Activated effector memory CD4-positive, alpha-beta T cell treated with Interleukin-2 at 50 U/mL for 16 hours (primary cell): ENCODE data around the gene CCDC188.

Experiments
- DNase-seq: peaks from one replicate; pipeline ENCODE4 v3.0.0-alpha.2; 2020

CCDC188 gene

GRCh38 chr22:20116376-20116950 is 34.4 kb downstream of the CCDC188 start:
- DNase-seq: no peak

DNA sequence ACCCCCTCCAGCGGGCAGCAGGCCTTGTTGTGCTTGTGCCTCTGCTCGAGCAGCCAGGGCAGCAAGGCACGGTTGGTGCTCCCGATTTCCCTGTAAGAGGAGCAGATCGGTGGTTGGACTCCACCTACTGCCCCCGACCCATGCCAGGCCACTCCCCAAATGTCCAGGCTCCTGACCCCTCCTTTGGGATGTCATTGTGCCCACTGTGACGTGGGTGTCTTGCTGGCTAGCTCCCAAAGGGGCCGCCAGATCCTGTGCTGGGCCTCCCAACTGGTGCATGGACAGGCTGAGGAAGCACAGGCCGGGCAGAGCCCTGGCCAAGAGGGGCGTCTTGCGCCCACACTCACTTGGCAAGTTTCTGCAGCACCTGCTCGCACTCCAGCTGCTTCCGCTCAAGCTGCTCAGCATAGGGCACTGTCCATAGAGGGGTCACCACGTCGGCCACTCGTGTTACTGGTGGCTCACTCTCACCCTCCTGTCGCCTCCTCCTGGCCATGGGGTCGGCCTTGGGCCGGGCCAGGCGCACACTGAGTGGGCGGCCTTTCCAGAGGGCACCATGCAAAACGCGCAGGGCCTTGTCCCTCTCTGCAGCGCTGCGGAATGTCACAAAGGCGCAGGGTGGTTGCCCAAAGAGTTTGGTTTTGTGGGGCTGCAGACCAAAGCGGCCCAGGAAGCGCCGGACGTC is 35.0 kb downstream of the CCDC188 start, which contains the start of gene RANBP1:
RANBP1 (plus strand) TSS at position 414 of the 685 bp plus-strand sequence; CDS start at position 495, 81 bp downstream.
- DNase-seq: no peak

DNA sequence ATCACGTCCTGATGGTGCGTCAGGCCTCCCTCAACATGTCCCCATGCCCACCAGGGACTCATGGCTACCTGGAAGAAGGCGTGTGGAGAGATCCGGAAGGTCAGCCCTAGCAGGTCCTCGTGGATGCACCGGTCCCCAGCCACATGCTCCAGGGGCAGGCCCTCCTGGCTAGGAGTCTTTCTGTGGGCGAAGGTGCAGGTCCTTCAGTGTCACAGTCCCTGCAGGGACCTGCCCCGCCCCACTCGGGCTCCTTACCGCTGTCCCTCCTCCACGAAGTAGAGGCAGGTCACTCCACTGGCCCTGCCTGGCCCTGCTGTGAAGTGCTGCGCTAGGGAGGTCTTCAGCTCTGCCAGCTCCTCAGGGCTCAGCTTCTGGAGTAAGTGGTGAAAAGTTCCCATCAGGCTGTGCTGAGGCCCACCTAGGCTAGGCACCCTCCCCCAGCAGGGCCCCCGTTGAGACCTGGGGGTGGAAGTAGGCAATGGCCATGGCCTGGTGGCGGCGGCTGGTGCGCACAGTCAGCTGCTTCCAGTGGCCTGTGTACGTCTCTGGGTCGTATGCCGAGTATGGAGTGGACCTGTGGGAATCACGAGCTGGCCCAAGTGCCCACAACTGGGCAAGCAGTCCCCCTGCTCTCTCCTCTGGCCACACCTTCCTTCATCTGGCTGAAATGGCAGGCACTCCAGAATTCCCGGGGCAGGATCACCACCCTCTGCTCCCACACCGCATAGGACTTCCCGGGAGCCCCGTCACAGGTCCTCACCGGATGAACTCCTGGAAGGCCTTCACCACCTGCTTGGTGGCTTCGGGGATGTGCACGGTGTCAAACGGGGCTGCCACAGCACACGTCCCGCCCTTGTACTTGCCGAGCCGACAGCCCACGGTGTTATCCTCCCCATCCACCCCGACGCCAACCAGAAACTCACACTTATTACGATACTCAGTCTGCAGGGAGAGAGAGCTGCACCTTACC is 36.1 kb downstream of the CCDC188 start:
- DNase-seq: no peak

GRCh38 chr22:20113551-20114310 is 37.1 kb downstream of the CCDC188 start:
- no peak for DNase-seq

- DNase-seq: no peak
Observed at GRCh38 chr22:20112623-20113511, 38.0 kb downstream of the CCDC188 start.

DNA sequence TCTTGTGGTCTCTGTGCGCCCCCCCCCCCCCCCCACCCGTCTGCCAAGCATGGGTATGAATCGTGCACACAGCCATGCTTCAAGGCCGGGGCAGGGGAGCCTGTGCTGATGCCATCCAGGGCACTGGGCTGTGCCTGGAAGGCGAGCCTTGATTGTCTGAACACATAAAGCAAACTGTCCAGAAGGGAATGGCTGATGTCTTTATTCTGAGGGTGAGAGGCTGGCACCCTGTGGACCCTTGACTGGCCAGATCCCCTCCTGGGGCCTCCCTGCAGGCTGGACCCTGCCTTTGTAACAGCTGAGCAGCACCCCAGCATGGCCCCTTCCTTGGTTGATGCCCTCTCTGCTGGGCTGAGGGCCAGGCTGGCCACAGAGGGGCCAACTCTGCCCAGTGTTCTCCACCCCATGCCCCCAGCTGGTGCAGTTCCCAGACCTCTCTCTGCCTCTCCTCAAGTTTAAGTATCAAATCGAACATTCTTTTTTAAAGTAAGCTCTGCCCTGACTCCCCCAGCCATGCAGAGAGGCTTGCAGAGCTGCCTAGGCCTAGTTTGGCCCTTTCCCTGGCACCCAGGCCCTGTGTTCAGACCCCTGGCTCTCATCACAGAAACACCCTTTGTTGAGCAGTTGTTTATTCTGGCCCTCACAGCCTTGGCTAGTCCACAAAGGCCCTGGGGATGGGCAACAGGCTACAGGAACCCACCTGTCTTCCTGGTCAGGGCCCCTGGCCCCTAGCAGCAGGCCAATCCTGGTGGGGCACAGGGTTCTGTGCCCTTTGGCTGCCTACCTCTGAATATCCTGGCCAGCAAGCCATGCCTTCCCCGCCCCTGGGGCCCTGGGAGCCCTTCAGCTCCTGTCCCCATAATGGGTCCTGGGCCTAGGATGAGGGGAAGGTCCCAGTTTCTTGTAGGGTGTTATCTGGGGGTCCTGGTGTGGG is 38.9 kb downstream of the CCDC188 start:
- no peak for DNase-seq

GRCh38 chr22:20111045-20111688 is 39.7 kb downstream of the CCDC188 start:
- DNase-seq: no peak

GRCh38 chr22:20110359-20110985 is 40.4 kb downstream of the CCDC188 start:
- no peak for DNase-seq

DNA sequence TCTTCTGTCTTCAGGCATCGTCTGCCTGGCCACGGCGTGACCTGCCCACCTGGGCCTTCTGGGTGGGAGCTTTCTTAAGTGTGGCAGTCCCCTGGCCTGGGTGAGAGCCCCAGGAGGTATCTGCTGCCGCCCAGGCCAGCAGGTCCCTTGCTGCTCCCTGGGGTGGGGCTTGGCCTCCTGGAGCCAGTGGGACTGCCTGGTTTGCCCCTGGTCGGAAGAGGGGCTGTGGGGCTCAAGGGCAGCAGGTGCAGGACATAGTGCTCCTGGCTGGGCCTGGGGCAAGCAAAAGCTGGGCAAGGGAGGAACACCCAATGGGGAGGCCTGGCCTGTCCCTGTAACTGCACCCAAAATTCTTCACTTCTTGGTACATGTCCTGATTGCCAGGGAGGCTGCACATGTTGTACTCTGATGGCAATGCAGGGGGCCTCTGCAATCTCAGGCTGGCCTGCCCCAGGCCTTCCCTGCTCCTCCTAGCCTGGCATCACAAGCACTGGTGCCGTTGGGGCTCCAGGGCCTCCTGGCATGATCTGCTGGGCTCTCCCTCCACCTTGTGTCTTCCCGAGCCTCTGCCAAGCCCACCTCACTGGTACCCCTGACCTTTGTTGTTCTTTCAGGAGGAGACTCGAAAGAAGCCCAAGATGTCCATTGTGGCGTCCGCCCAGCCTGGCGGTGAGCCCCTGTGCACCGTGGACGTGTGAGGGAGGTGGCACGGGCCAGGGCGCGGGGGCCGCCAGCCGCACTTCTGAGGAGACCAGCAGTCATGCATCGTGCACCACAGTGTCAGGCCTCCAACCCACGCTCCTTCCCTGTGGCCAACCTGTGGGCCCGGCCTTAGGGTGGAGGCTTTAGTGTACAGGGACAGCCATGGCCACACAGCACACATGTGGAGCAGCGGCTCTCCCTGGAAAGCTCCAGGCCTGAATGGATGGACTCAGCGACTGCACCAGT is 41.2 kb downstream of the CCDC188 start:
- no peak for DNase-seq

GRCh38 chr22:20108757-20109230 is 42.1 kb downstream of the CCDC188 start:
- DNase-seq: no peak

- no peak for DNase-seq
Observed at GRCh38 chr22:20107951-20108756, 42.7 kb downstream of the CCDC188 start.

GRCh38 chr22:20107471-20107901 is 43.4 kb downstream of the CCDC188 start:
- no peak for DNase-seq

- DNase-seq: no peak
Observed at GRCh38 chr22:20106849-20107237, 44.0 kb downstream of the CCDC188 start.

DNA sequence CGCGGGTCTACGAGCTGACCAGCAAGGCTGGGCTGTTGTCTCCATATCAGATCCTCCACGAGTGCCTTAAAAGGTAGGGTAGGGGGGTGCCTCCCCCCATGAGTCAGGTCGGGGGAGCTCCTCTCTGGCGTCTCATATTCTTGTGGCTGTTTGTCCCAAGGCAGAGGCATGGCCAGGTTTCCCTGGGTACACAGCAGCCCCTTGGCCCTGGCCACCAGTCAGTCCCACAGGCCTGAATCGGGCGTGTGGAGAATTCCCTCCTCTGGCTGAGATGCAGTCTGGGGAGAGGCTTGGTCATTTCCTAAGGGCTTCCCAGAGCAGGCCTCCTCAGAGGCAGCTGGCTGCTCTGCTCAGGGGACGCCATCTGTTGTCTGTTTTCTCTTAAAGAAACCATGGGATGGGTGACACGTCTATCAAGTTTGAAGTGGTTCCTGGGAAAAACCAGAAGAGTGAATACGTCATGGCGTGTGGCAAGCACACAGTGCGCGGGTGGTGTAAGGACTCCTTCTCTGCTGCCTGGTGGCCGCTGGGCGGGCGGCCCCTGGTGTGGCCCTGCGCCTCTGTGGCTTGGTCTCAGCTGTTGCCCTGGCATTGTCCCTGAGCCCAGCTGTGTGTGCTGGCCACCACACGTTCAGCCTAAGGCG is 44.5 kb downstream of the CCDC188 start:
- DNase-seq: no peak

- no peak for DNase-seq
Observed at GRCh38 chr22:20105456-20106204, 45.2 kb downstream of the CCDC188 start.
